NCI-H1694 (cell line): Measurements from ENCODE around the gene TRPM1.

Source experiments
- DNase-seq: peaks from one replicate; lab custom pipeline; 2025; lab: John Stamatoyannopoulos, UW

Gene TRPM1

GRCh38 chr15:31101262-31102038, at the start of gene TRPM1:
TSS of gene TRPM1 (minus strand) at chr15:31101725. CDS start at chr15:31081355, 20,370 bp downstream.
- DNase-seq: no peak

- no peak for DNase-seq
These were observed 49.3 kb upstream of the TRPM1 start for GRCh38 chr15:31150732-31151231.

- DNase-seq: no peak
These were observed 48.5 kb upstream of the TRPM1 start for GRCh38 chr15:31149987-31150386.

GRCh38 chr15:31149088-31149505, 47.6 kb upstream of the TRPM1 start:
- no peak for DNase-seq

- no peak for DNase-seq
These were observed 47.0 kb upstream of the TRPM1 start for GRCh38 chr15:31148297-31149087.

GRCh38 chr15:31147944-31148296, 46.4 kb upstream of the TRPM1 start:
- no peak for DNase-seq

GRCh38 chr15:31147456-31147855, 45.9 kb upstream of the TRPM1 start:
- DNase-seq: no peak

- DNase-seq: no peak
These were observed 43.9 kb upstream of the TRPM1 start for GRCh38 chr15:31145271-31145911.

GRCh38 chr15:31141792-31142191, 40.3 kb upstream of the TRPM1 start:
- DNase-seq: no peak

GRCh38 chr15:31136607-31137328, 35.2 kb upstream of the TRPM1 start:
- no peak for DNase-seq

- no peak for DNase-seq
These were observed 34.5 kb upstream of the TRPM1 start for GRCh38 chr15:31136016-31136415.

- DNase-seq: no peak
These were observed 34.0 kb upstream of the TRPM1 start for GRCh38 chr15:31135523-31135922.

- no peak for DNase-seq
These were observed 32.4 kb upstream of the TRPM1 start for GRCh38 chr15:31133890-31134289.

GRCh38 chr15:31131853-31132375, 30.4 kb upstream of the TRPM1 start:
- no peak for DNase-seq

GRCh38 chr15:31130576-31131237, 29.2 kb upstream of the TRPM1 start:
- DNase-seq: no peak

GRCh38 chr15:31129769-31130303, 28.3 kb upstream of the TRPM1 start:
- DNase-seq: no peak

- DNase-seq: peak; percentile 3
These were observed 27.6 kb upstream of the TRPM1 start for GRCh38 chr15:31128919-31129768.

- DNase-seq: no peak
These were observed 27.0 kb upstream of the TRPM1 start for GRCh38 chr15:31128477-31128876.

- no peak for DNase-seq
These were observed 26.2 kb upstream of the TRPM1 start for GRCh38 chr15:31127596-31128261.
